GM18517 (cell line): ENCODE data around the gene NXPH1.
A peak's percentile ranks its signal among the peaks of the same experiment; 100 is the strongest.
"Not testable (repeated sequence)": the region's sequence is repeated elsewhere in the genome, so short reads cannot be mapped to it uniquely, and the experiment has no call there.

Experiments
- ATAC-seq: cut with Tn5 transposase; IDR thresholded peaks from one replicate; pipeline ENCODE4 v1.9.1; 2021; ENCODE audit warnings: mild to moderate bottlenecking, moderate library complexity; ENCODE audit not compliant: unreplicated experiment

The NXPH1 gene

DNA sequence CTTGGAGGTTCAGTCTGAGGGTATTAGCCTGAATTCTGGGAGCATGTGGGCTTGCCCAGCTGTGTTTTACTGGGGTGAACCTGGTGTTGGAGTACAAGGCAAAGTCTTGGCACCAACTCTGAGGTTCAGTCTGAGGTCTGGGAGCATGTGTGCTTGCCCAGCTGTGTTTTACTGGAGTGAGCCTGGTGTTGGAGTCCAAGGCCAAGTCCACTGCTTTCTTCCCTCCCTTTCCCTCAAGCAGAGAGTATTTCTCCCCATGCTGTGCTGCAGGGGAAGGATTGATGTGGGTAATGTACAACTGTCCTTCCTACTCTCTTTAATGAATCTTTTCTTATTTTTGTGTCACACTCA, 236.1 kb downstream of the NXPH1 start:
- no peak for ATAC-seq

DNA sequence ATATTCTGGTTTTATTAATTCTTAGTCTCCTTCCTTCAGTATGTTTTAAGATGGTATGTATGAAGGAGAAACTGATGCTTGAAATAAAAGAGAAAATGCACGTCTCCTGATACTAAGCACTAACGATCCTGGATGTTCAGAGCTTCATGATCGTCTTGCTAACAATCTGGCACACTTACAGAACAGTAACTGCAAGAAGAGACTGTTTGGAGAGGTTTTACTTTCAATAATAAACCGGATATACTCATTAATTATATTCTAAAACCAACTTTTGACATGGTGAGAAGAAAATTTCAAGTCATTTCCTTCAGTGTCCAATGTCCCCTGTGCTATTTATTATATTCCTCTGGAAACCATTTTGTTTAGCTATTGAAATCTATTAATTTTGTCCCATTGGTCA, 251.0 kb downstream of the NXPH1 start:
- no peak for ATAC-seq

DNA sequence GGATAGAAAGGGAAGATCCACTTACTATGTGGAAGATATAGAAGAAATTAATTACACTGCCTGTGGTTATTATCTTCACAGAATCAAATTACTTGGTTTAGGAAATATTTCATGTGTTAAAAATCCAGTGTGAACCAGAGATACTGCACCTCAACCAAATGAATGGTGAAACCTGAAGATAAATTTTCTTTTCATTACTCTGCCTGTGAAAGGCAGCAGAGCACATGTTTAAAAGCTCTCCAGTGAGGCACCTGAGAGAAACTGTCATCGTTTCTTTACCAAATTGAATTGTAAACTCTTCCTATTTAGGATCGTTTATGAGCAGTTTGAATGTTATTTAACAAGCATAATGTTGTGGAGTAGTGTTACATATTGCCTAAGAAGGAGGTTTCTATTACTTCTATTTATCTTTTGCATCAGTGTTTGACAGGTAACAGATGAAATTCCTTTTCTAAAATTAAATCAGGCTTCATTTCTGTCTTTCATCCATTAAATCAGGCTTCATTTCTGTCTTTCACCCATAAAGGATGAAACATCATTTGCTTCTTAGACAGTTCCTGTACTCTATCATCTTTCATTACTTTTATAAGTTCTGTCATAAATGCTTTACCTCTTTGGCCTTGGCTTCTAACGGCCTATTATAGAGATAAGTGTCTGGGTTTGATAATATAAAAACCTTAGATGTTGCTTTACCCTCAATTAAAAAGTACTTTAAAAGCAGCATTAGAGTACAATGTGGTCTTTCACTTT, 266.6 kb downstream of the NXPH1 start:
- no peak for ATAC-seq

DNA sequence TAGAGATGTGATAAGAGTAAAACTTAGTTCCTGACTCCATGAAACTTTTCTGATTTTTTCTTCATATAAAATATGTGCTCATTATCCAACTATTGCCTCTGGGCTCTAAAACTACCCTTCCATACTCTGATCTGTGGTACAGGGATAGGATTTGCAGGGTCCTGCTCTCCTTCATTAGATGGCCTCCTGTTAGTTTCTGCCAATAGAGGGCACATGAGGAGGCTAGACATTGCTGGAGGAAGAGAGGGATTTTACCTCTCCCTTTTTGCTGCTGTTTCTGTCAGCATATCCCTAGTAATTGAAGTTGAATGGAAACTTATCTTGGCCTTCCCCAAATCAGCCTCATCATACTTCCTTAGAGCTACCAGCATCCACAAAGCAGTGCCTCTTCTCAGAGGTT, 269.4 kb downstream of the NXPH1 start:
- no peak for ATAC-seq

DNA sequence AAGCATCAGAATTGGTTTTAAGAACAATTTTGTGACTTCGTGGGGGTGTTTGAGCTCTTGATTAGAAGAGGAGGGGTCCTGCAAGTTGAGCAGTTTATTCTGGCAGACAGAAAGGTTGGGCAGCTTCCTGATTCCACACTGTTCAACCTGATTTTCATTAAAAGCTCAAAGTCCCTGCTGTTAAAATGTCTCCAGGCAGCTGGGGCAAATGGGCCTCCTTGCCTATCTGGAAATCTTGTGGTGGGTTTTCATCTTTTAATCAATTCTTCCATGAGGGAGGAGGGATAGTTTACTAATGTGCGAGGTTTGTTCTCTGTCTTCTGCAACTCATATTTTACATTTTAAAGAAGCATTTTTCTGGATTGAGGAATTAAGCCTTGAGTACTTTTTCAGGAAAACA, 276.7 kb downstream of the NXPH1 start:
- ATAC-seq, result no peak

DNA sequence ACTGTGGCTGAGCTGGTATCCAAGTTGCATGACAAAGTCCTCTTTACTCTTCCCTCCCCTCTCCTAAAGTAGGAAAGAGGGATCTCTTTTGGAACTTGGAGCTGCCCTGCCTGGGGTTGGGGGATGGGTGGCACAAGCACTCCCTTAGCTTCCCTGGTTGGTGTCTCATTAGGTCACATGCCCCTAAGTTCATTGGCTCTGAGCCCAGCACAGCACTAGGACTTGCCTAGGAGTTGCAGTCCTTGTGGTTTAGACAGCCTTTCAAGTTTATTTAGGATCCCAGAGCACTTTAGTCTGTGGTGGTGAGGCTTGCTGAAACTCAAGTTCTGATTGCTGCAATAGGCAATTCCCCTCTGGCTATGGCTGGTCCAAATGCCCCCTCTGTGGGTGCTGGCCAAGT, 281.4 kb downstream of the NXPH1 start:
- ATAC-seq, result no peak

DNA sequence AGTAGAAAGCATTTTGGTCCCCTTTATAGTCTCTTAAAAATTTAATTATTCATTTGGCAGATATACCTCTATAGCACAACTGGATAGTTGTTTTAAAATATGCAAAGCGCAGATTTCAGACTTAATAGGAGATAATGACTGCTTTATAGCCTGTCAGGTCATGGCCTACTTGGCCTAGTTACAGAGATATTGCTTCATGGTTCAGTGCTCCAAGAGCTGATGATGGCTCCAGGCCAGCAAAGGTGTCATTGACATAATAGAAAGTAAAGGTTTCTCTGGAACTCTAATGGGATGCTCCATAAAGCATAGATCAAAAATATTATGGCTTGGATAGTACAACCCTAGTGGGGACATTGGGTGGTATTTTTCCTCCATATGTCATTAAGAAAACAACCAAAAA, 285.7 kb downstream of the NXPH1 start:
- ATAC-seq, result no peak

DNA sequence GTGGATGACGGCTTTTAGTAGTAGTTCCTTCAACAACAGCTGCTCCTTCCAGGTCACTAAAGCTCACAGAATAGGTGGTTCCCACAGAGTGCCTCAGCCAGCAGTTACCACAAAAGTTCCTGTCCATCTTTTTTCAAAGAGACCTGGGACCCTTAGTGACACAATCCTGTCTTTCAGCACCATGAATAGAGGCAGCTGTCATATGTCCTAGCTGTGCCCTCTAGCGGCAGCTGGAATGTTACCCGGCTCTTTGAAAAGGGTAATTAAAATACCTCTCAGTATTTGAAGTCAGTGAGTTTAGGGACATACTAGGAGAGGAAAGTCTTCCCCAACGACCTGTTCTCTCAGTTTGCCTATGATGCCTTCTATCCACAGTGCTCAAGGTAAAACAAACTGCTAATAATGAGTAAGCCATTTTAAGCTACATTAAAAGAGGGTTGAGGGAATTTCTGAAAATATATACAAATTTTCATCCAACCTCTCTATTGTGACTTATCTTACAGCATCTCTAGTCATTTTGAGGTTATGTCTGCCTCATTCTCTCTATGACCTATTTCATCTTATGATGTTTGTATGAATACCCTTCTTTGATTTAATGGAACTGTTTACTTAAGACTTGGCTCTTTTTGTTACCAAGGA, 290.8 kb downstream of the NXPH1 start:
- ATAC-seq, result peak; percentile 83

DNA sequence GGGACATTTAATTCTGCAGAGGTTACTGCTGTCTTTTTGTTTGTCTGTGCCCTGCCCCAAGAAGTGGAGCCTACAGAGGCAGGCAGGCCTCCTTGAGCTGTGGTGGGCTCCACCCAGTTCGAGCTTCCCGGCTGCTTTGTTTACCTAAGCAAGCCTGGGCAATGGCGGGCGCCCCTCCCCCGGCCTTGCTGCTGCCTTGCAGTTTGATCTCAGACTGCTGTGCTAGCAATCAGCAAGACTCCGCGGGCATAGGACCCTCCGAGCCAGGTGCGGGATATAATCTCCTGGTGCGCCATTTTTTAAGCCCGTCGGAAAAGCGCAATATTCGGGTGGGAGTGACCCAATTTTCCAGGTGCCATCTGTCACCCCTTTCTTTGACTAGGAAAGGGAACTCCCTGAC, 298.3 kb downstream of the NXPH1 start:
- not testable (repeated sequence) for ATAC-seq

DNA sequence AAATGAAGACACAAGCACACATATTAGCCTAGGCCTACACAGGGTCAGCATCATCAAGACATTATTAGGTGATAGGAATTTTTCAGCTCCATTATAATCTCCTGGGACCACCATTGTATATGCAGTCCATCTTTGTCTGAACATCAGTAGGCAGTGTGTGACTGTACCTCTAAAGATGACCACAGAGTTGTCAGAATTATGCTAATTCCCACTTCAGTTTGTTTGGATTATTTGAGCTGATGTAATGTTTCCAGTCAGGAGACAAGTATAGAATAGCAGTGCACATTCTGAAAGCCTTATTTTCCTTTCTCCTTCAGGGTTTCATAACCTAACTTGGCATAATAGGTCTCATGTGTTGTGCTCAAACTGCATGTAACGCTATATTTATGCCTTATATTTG, 306.4 kb downstream of the NXPH1 start:
- ATAC-seq, result no peak

DNA sequence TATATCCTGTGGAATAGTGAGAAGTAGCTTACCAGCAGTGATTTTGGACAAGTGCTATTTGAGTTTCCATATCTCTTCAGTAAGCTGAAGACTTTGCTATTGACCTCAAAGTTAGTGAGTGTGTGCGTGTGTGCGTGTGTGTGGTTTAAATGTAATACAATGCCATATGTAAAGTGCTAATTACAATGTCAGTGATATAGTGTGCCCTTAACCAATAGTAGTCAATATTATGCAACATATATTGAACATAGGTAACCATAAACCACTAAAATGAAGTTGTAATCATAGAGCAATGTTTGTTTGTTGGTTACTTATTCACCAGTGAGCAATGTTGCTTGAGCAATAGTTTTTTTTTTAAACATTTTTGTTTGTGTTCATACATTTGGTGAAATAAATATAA, 309.4 kb downstream of the NXPH1 start:
- no peak for ATAC-seq

DNA sequence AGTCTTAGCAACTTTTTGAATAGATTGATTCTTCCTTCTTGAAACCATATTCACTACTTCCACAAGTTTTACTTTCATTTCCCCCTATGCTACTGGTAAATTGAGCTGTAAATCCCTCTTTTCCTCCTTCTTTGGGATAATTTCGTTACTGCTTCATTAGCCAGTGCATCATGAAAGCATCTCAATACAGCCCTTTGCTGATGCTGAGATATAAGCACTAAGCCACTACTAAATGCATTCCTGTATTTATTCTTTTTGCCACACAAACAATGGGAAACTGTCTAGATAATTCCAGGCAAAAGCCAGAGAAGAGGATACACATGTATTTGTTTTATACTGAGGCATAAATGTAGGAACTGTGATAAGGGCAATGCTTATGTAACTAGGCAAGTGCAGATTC, 313.9 kb downstream of the NXPH1 start:
- ATAC-seq, result no peak

DNA sequence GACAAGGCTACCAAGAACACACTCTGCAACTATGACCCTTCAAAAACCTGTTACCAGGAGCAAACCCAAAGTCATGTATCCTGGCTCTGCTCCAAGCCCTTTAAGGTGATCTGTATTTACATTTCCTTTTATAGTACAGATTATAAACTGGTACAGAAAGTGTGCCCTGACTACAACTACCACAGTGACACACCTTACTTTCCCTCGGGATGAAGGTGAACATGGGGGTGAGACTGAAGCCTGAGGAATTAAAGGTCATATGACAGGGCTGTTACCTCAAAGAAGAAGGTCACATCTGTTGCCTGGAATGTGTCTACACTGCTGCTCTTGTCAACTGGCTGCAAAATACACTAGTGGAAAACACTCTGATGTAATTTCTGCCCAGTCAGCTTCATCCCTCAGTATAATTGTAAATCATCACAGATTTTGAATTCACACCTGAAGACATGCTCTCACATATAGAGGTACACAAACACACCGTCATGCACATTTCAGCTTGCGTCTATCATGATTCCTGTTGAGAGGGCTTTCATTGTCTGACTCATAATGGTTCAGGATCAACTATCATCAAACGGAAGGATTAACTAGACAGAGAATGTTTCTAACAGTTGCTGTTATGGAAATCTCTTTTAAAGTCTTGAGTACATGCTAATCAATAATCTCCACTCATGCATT, 318.3 kb downstream of the NXPH1 start:
- no peak for ATAC-seq

DNA sequence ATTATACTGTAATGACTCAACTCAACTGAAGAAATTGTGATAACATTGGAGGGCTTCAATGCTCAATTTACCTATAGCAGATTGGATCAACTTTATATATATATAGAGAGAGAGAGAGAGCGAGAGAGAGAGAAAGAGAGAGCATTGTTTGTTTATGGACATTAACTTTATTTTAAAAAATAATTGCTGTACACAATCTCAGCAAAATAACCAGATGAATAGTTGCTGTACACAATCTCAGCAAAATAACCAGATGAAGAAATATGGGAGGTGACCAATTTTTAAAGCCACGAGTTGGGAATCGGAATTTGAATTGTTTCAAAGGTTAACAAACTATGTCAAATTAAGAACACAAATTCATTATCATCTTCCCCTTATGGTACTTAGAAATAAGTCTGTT, 319.9 kb downstream of the NXPH1 start:
- ATAC-seq, result no peak

DNA sequence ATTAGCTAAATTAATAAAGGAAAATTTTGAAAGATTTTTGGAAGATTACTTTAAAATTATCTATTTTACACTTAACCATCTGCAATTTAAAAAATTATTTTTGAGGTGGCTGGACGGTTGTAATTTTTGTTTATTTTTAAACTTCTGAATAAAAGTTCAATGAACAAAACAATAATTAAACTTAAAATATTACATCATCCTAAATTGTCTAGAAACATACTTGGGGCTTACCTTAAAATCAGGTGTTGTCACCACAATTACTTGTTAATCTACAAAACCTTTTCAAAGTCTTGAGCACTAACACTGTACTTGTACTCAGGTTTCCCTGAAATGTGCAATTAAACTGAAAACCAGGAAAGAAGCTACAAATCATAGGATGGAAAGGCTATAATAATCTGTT, 328.3 kb downstream of the NXPH1 start:
- no peak for ATAC-seq

DNA sequence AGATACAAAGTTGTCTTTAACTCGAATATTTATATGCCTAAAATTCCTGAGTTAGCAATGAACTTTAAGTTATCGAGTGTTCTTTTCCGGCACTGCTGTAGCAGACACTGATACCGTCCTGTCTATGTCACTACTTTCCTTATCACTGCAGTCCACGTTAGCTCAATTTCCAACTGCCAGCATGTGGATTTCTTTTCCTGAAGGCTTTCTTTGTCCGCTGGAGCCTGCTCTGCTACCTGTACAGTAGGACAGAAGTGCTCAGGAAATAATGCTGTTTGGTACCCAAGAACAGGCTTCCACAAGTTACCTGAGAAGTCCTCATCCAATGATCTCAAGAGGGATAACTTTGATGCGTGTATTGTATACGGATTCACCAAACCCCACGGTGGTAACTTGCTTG, 329.4 kb downstream of the NXPH1 start:
- no peak for ATAC-seq

DNA sequence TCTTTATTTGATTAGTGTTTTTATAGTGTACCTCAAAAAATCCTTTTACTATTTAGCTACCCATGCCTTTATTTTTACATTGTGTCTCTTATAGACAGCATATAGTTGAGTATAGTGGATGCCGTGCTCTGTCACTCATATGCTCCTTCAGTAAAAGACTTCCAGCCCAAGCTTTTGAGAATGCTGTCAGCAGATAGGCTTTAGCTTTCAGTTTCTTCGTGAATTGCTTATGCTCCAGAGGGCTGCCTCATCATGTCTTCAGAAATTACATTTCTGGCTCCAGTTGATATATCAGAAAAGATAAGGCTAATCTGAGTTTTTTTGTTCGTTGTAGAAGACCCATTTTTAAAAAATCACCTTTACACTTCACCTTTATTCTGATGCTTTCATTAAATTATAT, 332.0 kb downstream of the NXPH1 start:
- no peak for ATAC-seq

DNA sequence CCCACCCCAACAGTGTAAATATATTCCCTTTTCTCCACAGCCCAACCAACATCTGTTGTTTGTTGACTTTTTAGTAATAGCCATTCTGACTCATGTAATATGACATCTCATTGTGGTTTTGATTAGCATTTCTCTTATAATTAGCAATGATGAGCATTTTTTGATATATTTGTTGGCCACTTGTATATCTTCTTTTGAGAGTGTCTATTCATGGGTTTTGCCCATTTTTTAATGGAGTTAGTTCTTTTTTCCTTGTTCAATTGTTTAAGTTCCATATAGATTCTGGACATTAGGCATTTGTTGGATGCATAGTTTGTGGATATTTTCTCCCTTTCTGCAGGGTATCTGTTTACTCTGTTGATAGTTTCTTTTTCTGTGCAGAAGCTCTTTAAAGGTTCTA, 340.1 kb downstream of the NXPH1 start:
- no peak for ATAC-seq

DNA sequence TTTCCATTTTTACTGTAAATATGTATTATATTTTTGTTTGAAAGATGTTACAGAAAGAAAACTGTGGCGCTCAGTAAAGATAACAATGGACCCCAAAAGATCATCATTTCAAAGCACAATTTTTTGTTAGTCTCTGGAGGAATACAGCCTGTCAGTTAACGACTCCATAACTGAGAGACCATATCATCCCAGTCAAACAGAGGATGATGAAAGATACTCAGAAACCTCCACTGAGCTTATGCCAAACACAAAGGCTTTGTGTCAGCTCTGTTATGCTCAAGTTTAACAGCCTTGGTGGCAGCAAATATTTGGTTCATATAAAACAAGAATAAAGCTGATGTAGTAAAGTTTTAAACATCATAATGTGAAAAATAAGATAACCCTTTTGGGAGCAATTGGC, 345.1 kb downstream of the NXPH1 start:
- ATAC-seq, result no peak

DNA sequence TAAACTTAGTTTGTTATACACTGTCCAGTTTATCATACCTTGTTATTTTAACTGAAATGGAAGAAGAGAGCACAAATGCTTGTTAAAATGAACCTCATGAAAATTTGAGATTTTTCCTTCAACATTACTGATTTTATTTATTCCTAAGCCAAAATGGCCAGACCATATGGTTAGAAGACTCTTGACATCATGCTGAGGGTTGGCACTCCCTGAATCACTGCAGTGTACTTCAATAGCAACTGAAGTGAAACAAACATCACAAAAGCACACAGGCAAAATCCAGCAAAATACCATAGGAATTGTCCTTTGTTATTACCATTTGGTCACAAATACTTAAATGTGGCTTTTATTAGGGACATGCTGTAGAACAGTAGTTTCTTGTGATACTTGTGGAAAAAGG, 347.8 kb downstream of the NXPH1 start:
- ATAC-seq, result no peak

DNA sequence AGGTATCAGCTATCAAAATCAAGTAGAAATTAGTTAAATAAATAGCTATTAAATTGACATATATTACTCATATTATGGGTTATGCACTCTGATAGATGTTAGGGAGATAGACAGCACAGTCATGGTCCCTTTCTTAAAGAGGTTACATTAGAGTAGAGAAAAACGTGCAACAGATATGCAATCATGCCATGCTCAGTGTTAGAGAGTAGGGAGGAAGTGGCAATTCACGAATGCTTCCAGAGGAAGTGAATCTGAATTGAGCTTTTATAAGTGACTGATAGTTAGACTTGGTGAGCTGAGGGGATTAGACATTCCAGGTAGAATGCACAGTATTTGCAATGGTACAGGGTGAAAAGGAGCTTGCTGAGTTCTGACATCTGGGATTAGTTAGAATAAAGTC, 349.8 kb downstream of the NXPH1 start:
- ATAC-seq, result no peak

DNA sequence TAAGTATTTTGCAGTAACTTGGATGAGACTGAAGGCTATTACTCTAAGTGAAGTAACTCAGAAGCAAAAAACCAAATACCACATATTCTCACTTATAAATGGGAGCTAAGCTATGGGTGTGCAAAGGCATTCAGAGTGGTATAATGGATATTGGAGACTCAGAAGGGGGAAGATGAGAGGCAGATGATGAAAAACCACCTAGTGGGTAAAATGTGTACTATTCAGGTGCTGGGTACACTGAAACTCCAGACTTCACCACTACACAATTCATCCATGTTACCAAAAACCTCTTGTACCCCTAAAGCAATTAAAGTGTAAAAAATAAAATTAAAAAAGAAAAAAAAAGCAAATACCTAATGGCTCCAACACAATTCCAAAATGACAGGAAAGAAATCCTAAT, 351.7 kb downstream of the NXPH1 start:
- ATAC-seq, result no peak
